ENCODE results near the gene PTPRK. TPM values are rescaled to one million over a fixed set of nuclear protein-coding genes. Genes with fewer than 3 reads are reported as not detected.

Gene PTPRK
- total and polyA plus RNA-seq, 4 donors: 8.2 to 224 (median 42.9) TPM

- TF ChIP-seq, protein P1, sequence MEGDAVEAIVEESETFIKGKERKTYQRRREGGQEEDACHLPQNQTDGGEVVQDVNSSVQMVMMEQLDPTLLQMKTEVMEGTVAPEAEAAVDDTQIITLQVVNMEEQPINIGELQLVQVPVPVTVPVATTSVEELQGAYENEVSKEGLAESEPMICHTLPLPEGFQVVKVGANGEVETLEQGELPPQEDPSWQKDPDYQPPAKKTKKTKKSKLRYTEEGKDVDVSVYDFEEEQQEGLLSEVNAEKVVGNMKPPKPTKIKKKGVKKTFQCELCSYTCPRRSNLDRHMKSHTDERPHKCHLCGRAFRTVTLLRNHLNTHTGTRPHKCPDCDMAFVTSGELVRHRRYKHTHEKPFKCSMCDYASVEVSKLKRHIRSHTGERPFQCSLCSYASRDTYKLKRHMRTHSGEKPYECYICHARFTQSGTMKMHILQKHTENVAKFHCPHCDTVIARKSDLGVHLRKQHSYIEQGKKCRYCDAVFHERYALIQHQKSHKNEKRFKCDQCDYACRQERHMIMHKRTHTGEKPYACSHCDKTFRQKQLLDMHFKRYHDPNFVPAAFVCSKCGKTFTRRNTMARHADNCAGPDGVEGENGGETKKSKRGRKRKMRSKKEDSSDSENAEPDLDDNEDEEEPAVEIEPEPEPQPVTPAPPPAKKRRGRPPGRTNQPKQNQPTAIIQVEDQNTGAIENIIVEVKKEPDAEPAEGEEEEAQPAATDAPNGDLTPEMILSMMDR (IDR thresholded peaks at IDR 0.05; ENCODE audit: control extremely low read depth, extremely low read depth): no peak
- Histone ChIP-seq H3K4me1 (ENCODE audit: control insufficient read depth in 5 of 5, insufficient read depth in 5 of 5, low read length in 5 of 5) (peaks cover 0 to 27% (median 10%) of the 10 kb centered on the region in 5 donors), H3K27me3 (ENCODE audit: control insufficient read depth in 3 of 3, insufficient read depth in 3 of 3, low read length in 2 of 3) (no peaks in the 10 kb centered on the region), H3K9ac (ENCODE audit: insufficient read depth in 1 of 2, low read length in 2 of 2) (peak overlapping the region in 1 of 2 donors; percentile 73), H3K27ac (ENCODE audit: low read depth in 1 of 2, low read length in 1 of 2) (peak overlapping the region; percentile 76 to 79), H3K36me3 (ENCODE audit: control insufficient read depth in 4 of 4, insufficient read depth in 4 of 4, low read length in 4 of 4) (peaks cover 0 to 2% (median 0%) of the 10 kb centered on the region in 4 donors), H3K4me3 (no peak overlapping the region), H3K9me3 (ENCODE audit: control insufficient read depth in 4 of 4, insufficient read depth in 3 of 4, low read length in 3 of 4) (no peaks in the 10 kb centered on the region)
- 37 to 50% methylated on average over 8 of the region's 8 CpGs for WGBS, 2 donors
- ATAC-seq (ENCODE audit: insufficient read depth, low FRiP score) (peak; percentile 27), DNase-seq (peak in 2 of 3 donors; percentile 61 to 77)
These were observed 28.7 kb downstream of the PTPRK start for GRCh38 chr6:128491610-128492206.

DNA sequence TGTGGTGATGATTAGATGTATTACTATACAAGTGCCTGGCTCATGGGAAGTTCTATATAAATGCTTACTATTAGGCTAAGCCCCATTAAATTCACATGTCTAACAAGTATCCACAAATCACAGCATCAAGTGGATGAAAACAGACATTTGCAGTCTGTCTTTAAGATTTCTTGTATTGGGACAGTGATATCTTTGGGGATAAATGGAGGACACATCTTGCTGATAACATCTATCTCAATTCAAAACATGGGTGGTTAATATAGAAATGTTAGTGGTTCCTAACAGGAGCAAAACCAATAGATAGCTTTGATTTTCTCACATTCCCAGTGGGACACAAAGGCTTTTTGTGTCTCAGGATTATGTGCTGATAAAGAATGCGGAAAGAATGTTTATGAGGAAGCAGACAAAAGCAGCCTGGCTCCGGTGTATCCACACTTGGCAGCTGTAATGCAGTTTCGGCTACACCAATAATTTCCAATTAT, 29.3 kb downstream of the PTPRK start:
- 38 to 71% methylated on average over 3 of the region's 3 CpGs for WGBS, 2 donors
- Histone ChIP-seq H3K4me1 (ENCODE audit: control insufficient read depth in 5 of 5, insufficient read depth in 5 of 5, low read length in 5 of 5) (peaks cover 0 to 27% (median 10%) of the 10 kb centered on the region in 5 donors), H3K27me3 (ENCODE audit: control insufficient read depth in 3 of 3, insufficient read depth in 3 of 3, low read length in 2 of 3) (no peaks in the 10 kb centered on the region), H3K36me3 (ENCODE audit: control insufficient read depth in 4 of 4, insufficient read depth in 4 of 4, low read length in 4 of 4) (peaks cover 0 to 2% (median 0%) of the 10 kb centered on the region in 4 donors), H3K9ac (ENCODE audit: insufficient read depth in 1 of 2, low read length in 2 of 2) (peak overlapping the region in 1 of 2 donors; percentile 73), H3K27ac (ENCODE audit: low read depth in 1 of 2, low read length in 1 of 2) (peak overlapping the region; percentile 61 to 79), H3K4me3 (no peak overlapping the region), H3K9me3 (ENCODE audit: control insufficient read depth in 4 of 4, insufficient read depth in 3 of 4, low read length in 3 of 4) (no peaks in the 10 kb centered on the region)
- ATAC-seq (ENCODE audit: insufficient read depth, low FRiP score): no peak
- DNase-seq: peak in 2 of 3 donors; percentile 38 to 42
- TF ChIP-seq, protein P1 (IDR thresholded peaks at IDR 0.05; ENCODE audit: control extremely low read depth, extremely low read depth): no peak

GRCh38 chr6:128487746-128488145, 32.7 kb downstream of the PTPRK start:
- peaks cover 0 to 2% (median 0%) of the 10 kb centered on the region in 4 donors for H3K36me3 ChIP-seq (ENCODE audit: control insufficient read depth in 4 of 4, insufficient read depth in 4 of 4, low read length in 4 of 4)
- no peaks in the 10 kb centered on the region for H3K9me3 ChIP-seq (ENCODE audit: control insufficient read depth in 4 of 4, insufficient read depth in 3 of 4, low read length in 3 of 4)
- WGBS, 2 donors: 83 to 90% methylated on average over 3 of the region's 3 CpGs
- H3K9ac ChIP-seq (ENCODE audit: insufficient read depth in 1 of 2, low read length in 2 of 2): no peak overlapping the region
- TF ChIP-seq, protein P1 (IDR thresholded peaks at IDR 0.05; ENCODE audit: control extremely low read depth, extremely low read depth): no peak
- peaks cover 0 to 24% (median 10%) of the 10 kb centered on the region in 5 donors for H3K4me1 ChIP-seq (ENCODE audit: control insufficient read depth in 5 of 5, insufficient read depth in 5 of 5, low read length in 5 of 5)
- DNase-seq (no peak), ATAC-seq (ENCODE audit: insufficient read depth, low FRiP score) (no peak)
- H3K4me3 ChIP-seq: no peak overlapping the region
- no peaks in the 10 kb centered on the region for H3K27me3 ChIP-seq (ENCODE audit: control insufficient read depth in 3 of 3, insufficient read depth in 3 of 3, low read length in 2 of 3)
- H3K27ac ChIP-seq (ENCODE audit: low read depth in 1 of 2, low read length in 1 of 2): peak overlapping the region in 1 of 2 donors; percentile 53

Measured in lung (tissue), 12 donors.